Hindlimb muscle (tissue), 1 donor: Measurements from ENCODE around the gene RHOT1. TPM values are rescaled to one million over a fixed set of nuclear protein-coding genes. Genes with fewer than 3 reads are reported as not detected.

ENCODE experiments used
- DNase-seq: peaks from one replicate; pipeline ENCODE4 v3.0.0-alpha.2; 2013
- polyA plus RNA-seq: library from polyadenylated mRNA; unstranded; fragments of 120-200 nt; gene quantifications from one replicate; pipeline ENCODE4 v1.2.1, GENCODE V29; 2013; ENCODE audit not compliant: insufficient read length

RHOT1 gene
- polyA plus RNA-seq, 1 donor, result 38.6 TPM

DNA sequence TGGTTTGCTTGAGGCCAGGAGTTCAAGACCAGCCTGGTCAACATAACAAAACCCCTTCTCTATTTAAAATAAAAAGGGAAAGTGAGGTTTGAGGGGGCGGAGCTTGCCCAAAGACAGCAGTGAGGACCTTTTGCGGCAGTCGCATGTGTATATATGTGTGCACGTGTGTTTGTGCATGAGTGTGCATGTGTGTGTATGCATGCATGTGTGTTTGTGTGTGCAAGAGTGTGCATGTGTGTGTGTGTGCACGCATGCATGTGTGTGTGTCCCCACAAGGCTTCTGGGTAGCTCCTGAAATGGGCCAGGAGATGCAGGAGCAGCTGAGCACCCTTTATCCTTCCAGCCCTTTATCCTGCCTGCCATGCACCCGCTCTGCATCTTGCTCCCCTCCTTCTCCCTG lies 132.3 kb downstream of the RHOT1 start:
- DNase-seq, result no peak

Other genes starting within 250 kb of the RHOT1 start
- gene UTP6, start 240.8 kb upstream of the RHOT1 start, polyA plus RNA-seq, result 48.4 TPM
- 20.0 TPM for gene SUZ12, start 205.5 kb upstream of the RHOT1 start, polyA plus RNA-seq
- gene LRRC37B, start 135.1 kb upstream of the RHOT1 start, polyA plus RNA-seq, result 13.8 TPM
- gene RHBDL3, start 123.3 kb downstream of the RHOT1 start, polyA plus RNA-seq, result 1.7 TPM
- gene C17orf75, start 199.7 kb downstream of the RHOT1 start, polyA plus RNA-seq, result 20.5 TPM
- 111 TPM for gene ZNF207, start 207.7 kb downstream of the RHOT1 start, polyA plus RNA-seq